Stimulated activated CD4-positive, alpha-beta T cell treated with anti-CD3 and anti-CD28 coated beads, TNF-alpha, amount 100 ng/mL, for 48 hours (primary cell): ENCODE measurements around the gene TAX1BP1.
A peak's percentile ranks its signal among the peaks of the same experiment; 100 is the strongest.
"Not testable (repeated sequence)": the region's sequence is repeated elsewhere in the genome, so short reads cannot be mapped to it uniquely, and the experiment has no call there.

ENCODE experiments used
- DNase-seq, 3 donors: peaks; one replicate each; pipeline ENCODE4 v3.0.0-alpha.2; 2020; ENCODE audit warnings: low read depth in 3 of 3

The TAX1BP1 gene

GRCh38 chr7:27739301-27739908, 557 bp upstream of the TAX1BP1 start:
- DNase-seq = peak in 1 of 3 donors; percentile 0

DNA sequence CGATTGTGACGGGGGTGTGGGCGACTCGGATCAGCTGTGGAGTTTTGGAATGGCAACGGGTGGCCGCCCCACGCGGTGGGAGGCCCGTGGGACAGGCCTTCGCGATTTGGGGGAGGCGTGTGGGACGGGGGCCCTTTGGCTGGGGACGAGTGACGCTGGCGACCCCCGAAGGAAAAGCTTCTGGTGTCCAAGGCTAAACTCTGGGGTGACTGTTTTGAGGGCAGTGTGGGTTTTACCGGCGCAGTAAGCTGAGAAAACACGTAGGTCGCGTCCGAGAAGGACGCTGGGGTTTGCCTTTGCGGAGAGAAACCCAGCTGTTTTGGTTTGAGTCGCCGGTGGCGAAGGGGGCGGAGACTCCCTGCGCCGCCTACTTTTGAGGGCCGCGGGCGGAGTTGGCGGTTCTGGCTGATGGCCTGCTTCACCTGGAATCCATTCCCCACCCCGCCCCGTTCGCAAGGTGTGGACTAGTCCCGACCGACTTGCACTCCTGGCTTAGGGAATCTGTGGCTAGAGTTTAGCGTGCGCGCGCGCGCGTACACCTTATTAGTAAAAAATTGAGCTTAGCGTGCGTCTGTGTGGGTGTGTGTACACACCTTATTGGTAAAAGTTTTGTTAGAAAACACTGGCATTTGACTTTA, 606 bp downstream of the TAX1BP1 start:
- DNase-seq = peak; percentile 65 to 81 (median 78)

GRCh38 chr7:27742091-27742710, 2.2 kb downstream of the TAX1BP1 start:
- not testable (repeated sequence) for DNase-seq

DNA sequence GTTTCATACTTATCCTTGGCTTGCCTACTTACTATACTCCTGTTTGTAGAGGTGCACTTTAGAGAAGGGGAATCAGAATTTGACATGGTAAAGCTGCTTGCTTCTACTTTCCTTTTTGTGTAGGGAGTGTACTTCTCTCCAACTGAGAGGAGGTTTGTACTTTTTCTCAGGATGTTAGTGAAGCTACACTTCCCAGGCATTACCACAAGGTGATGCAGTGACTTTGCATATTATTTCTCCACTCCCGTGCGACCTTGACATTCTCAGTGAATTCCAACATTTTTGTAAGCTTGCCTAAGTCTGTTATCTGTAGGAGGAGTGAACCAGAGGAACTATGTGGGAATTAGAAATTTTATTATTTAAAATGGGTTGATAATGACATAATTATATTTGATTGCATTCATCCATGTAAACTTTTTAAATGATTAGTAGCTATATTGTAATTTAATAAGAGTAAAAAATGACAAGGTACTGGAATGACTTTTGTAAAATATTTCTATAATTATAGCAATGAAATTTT, 5.2 kb downstream of the TAX1BP1 start:
- no peak for DNase-seq

DNA sequence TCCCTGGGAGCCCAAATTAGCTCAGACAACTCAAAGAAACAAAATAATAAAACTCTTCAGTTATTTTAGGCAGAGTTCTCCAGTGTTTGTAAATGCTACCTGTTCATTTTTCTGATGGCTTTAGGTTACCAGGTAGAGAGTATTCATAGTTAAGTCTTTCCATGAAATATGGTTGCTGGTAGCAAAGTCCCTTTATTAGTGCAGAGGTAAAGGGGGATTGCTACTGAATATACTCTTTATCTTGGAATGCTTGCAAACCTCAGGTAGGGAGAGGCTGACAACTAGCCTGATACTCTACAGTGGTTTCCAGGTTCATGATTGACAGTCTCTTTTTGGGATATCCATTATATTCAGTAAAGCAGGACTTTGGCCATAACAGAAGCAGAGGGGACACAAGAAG, 6.5 kb downstream of the TAX1BP1 start:
- DNase-seq = no peak

- no peak for DNase-seq
Observed at GRCh38 chr7:27746978-27747377, 7.0 kb downstream of the TAX1BP1 start.

DNA sequence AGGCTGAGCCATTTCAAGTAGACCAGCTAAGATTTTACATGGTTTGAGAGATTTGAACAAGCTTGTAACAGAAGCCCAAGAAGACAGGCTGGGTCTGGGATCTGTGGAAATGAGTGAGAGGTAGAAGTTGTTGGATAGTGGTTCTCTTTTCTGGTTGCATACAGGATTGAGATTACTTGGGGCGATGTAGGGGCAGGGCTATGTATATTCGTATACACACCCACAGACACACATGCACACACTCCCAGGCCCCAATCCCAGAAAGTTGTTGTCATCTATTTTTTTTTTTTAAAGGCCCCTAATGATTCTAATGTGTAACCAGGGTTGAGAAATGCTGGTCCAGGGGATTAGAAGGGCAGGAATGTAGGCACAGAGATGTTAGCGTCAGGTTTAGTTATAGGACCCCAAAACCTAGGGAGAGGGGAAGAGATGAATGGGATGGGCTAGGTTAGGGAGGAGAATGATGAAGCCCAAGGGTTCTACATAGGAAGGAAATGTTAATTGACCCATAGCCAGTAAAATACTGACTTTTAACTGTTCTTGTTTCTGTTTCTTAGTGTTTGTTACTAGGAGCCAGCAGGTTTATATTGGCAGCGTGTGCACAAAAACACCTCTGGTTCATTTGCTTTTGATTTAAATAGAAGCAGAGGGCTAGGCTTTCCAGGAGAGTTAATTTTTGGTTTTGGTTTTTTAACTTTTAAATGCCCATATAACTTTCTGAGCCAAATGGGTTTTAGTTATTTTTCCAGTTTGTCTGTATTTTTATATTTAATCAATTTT, 7.8 kb downstream of the TAX1BP1 start:
- DNase-seq = no peak

- DNase-seq = no peak
Observed at GRCh38 chr7:27750316-27750715, 10.4 kb downstream of the TAX1BP1 start.

DNA sequence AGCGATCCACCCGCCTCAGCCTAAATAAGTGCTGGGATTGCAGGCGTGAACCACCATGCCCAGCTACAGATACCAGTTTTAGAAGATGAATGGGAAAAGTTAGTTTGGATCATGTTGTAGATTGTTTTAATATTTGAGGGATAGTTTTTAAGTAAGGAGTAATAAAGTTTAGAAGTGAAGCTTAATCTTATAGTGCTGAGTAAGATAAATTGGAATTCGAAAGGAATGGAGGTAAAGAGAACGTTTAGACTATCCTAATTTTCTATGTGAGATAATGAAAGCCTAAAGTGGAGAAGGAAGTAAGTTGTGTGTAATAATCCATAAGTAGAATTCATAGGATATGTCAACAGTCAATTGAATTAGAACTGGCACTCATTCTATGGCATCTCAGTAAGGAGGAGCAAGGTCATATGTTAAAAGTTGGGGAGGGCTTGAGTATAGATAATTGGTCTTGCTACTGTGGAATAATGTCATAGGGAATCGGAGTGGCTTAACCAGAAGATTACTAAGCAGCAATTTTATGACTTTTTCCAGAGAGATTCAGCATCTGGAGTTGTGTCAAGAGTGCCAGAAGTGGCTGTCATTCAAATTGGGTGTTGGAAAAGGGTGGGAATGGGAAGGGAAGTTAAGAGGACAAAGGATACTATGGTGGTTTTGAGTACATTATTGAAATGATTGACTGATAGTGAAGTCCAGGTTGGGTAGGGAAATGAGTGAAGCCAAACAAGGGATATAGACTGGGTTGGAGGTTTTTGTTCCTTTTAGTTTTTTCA, 12.1 kb downstream of the TAX1BP1 start:
- DNase-seq = no peak

GRCh38 chr7:27753863-27754262, 13.9 kb downstream of the TAX1BP1 start:
- DNase-seq = no peak

GRCh38 chr7:27756298-27756697, 16.3 kb downstream of the TAX1BP1 start:
- no peak for DNase-seq

DNA sequence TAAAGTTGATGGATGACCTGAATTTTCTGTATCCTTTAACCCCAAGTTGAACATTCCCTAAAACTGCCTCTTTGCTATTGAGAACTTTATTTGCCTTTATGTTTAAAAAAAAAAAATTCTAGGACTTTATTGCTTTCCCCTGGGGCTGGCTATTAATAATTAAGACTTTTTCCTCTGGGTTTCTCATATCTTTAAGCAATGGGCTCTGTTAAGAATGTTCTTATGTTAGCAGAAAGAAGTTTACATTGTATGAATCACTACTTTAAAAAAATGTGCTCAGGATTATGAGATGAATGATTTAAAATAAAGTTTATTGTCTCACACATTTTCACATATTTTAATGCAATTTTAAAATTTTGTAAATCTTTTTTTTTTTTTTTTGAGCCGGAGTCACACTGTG, 19.5 kb downstream of the TAX1BP1 start:
- no peak for DNase-seq

GRCh38 chr7:27762062-27762461, 22.1 kb downstream of the TAX1BP1 start:
- DNase-seq = no peak

GRCh38 chr7:27763983-27764508, 24.1 kb downstream of the TAX1BP1 start:
- DNase-seq = no peak

DNA sequence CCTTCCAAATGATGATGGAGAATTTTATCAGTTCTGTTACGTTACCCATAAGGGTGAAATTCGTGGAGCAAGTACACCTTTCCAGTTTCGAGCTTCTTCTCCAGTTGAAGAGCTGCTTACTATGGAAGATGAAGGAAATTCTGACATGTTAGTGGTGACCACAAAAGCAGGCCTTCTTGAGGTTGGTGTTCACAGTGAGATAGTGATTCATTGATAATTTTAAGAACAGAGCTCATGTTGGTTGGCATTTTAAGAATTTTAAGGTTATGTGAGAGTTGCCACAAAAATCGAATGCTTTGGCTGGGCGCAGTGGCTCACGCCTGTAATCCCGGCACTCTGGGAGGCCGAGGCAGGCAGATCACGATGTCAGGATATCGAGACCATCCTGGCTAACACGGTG, 25.9 kb downstream of the TAX1BP1 start:
- DNase-seq = no peak

- DNase-seq = no peak
Observed at GRCh38 chr7:27767374-27767773, 27.4 kb downstream of the TAX1BP1 start.

- no peak for DNase-seq
Observed at GRCh38 chr7:27771111-27771510, 31.1 kb downstream of the TAX1BP1 start.

DNA sequence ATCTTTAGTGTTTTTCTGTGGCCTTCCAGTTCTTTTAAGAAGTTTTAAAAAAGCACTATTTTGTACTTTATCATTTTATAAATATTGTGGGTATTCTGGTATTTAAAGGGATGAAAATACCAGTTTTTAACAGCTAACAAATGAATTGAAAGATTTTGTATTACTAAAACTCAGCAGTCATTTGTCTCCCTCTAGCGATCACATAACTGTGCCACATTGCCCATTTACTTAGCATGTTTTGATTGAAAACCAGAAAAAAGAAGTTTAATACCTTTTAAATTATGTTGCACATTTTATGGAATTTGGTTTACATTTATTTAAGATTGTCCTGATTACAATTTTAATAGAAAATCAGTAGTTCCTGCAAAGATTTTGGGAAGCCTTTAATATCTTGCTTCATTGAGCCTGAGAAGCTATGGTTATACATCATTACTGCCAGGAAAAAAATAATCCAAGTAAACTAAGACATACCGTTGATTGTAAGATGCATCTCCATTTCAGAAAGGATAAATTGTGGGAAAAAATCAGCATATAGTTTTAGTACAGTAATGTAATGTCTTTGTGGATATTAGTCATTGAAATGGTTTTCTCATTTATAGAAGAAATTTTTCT, 34.9 kb downstream of the TAX1BP1 start:
- DNase-seq = no peak

DNA sequence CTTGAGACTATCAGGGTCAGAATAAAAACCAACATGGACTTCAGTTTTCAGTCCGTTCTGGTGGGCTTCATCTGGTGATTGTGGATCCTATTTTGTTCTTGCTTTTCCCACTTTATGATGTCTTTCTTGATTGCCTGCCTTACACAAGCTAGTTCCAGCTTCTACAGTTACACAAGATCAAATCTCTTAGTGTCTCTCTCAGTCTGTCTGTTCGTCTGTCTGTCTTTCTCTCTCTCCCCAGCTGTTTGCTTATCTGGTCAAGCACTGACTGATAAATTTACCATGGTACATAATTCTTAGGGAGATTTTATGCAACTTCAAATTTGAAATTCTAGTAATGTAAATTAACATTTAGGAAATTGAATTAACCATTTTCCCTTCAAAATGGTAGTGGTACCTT, 35.8 kb downstream of the TAX1BP1 start:
- no peak for DNase-seq

DNA sequence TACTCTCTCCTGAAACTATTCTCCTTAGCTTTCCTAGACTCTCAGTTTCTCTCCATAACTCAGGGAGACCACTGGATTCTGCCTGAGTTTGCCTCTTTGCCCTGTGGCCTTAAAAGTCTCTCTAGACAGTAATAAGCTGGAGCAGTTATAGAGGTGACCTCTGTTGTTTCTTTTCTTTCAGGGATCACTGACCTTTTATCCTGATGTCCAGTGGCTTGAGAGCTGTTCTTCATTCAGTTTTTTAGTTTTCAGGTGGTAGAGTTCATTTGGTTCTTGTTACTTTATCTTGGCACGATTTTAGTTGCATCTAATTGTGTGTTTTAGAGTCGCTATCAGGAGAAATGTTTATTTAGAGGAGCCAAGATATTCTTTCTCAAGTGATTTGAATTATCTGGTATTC, 37.7 kb downstream of the TAX1BP1 start:
- DNase-seq = no peak

DNA sequence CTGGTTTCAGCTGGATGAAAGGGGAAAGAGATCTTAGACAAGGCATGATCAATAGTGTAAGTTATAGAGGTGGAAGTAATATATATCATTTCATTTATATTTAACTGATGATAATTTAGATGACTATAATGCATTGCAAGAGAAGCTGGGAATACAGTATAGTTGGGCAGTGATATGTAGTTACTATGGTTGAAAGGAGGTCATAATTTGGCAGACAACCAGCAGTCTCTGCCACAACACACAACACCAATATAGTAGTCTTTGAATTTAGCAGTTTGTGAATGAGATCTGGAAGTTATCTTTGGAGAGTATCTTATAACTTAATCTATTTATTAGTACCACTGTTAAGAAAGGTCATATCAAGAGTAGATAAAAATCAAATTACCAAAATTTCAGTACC, 39.9 kb downstream of the TAX1BP1 start:
- no peak for DNase-seq
